Retinal pigment epithelial cell (primary cell): ENCODE measurements around the gene CIC.

ENCODE experiments used
- DNase-seq: peaks from one replicate; pipeline ENCODE4 v3.0.0-alpha.2; 2010; ENCODE audit warnings: low read depth
- H3K4me3 ChIP-seq: 2 replicates; pipeline ENCODE4 v1.5.1; 2011; ENCODE audit warnings: mild to moderate bottlenecking, low read length, control low read depth, moderate library complexity
- TF ChIP-seq, protein P1 (sequence below): conservative IDR thresholded peaks from 2 replicates; pipeline ENCODE4 v1.5.1; 2011; ENCODE audit warnings: low read depth, low read length, control low read depth, inconsistent platforms

The CIC gene

DNA sequence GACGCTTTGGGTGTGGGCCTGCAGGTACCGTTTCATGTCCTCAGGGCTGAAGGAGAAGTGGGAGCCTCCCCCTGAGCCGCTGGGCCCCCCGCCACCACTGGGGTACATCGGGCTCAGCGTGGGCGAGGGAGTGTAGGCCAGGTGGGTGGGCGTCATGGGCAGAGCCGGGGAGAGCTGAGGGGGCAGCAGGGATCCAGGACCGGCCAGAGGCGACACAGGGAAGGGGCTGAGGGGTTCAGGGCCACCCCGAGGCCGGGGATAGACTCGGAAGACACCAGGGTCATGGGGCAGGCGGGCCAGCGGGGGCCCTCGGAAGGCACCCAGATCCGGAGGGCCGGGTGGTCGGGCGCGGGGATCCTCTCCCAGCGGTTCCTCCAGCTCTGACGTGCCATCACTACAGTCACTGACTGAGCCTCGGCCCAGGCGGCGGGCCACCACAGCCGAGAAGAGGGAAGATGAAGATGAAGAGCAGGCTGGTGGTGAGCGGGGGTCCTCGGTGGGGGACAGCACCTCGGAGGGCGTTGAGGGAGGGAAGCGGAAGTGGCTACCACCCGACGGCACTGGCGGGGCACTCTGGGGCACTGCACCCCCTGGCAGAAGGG lies 19.8 kb upstream of the CIC start:
- TF ChIP-seq, protein P1, sequence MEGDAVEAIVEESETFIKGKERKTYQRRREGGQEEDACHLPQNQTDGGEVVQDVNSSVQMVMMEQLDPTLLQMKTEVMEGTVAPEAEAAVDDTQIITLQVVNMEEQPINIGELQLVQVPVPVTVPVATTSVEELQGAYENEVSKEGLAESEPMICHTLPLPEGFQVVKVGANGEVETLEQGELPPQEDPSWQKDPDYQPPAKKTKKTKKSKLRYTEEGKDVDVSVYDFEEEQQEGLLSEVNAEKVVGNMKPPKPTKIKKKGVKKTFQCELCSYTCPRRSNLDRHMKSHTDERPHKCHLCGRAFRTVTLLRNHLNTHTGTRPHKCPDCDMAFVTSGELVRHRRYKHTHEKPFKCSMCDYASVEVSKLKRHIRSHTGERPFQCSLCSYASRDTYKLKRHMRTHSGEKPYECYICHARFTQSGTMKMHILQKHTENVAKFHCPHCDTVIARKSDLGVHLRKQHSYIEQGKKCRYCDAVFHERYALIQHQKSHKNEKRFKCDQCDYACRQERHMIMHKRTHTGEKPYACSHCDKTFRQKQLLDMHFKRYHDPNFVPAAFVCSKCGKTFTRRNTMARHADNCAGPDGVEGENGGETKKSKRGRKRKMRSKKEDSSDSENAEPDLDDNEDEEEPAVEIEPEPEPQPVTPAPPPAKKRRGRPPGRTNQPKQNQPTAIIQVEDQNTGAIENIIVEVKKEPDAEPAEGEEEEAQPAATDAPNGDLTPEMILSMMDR: no peak
- DNase-seq: no peak
- H3K4me3 ChIP-seq: no peak overlapping the region

DNA sequence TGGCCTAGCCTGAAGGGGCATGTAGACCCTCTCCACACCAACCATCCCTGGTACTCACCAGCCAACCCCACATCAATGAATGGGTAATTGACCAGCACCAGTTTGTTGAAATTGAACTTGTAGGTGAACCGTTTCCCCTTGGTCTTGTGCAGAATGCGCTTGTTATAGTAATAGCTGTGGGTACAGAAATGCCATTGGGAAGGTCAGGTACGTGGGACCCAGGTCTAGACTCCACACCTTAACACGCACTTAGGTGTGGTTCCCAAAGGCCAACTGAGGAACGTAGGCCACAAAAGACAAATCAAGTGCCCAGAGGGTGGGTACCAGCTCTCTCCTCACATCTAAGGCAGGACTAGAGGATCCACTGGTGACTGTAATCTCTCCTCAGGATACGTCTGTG lies 19.3 kb upstream of the CIC start:
- H3K4me3 ChIP-seq: no peak overlapping the region
- no peak for DNase-seq
- TF ChIP-seq, protein P1: no peak

DNA sequence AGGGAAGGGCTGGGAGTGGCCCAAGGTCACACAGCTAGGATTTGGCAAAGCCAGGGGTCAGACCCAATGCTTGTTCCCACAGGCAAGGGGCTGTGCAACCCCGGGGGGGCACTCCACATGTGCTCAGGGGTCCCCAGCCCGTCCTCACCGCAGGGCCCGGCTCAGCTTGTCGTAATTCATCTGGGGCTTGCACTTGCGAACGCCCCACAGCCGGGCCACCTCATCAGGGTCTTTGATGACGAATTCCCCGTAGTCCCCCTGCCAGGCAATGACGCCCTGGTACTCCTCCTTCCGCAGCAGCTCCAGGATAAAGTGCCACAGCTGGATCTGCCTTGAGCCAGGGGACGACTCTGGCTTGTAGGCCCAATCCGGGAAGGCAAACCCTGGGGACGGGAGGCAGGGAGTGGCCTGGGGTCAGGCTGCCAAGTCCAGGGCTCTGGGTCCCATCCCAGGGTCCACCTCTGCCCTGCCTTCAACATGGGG lies 18.8 kb upstream of the CIC start:
- TF ChIP-seq, protein P1: no peak
- H3K4me3 ChIP-seq: peak overlapping the region; percentile 85
- no peak for DNase-seq

DNA sequence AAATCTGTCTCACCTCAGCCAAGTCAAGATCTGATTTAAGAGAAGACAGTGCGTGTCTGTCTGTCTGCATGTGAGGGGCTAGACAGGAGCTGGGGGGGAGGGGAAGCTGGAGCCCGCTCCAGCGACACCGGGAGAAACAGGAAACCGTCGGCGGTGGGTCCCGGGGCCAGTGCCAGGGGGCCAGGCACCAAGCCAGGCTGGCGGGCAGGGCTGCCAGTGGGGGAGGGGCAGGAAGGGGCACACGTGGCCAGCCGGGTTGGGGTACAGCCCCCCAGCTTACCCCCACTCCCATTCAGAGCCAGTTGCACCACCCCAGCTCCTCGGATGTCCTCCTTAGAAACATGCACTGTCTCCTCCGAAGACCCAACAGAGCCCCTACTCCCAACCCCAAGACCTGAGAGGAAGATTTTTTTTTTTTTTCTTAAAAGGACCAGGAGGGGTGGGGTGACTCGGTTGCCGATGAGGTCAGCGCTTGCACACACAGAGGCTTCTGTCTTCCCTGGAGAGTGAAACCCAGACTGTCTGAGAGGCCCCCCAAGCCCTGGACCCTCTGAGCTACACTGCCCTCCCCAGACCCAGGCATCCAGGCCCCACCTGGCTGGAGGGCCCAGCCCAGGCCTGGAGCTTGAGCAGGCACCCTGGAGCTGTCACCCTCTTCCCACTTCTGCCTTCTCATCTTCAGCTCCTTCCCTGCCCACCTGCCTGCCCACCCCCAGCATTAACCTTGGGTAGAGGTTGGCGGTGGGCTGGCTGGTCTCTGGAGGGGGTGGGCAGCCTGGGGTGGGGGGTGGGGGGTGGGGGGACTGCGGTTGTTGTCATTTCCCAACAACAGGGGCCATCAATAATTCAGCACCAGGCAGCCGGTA lies 18.2 kb upstream of the CIC start:
- H3K4me3 ChIP-seq: peak overlapping the region; percentile 85
- TF ChIP-seq, protein P1: no peak
- no peak for DNase-seq

DNA sequence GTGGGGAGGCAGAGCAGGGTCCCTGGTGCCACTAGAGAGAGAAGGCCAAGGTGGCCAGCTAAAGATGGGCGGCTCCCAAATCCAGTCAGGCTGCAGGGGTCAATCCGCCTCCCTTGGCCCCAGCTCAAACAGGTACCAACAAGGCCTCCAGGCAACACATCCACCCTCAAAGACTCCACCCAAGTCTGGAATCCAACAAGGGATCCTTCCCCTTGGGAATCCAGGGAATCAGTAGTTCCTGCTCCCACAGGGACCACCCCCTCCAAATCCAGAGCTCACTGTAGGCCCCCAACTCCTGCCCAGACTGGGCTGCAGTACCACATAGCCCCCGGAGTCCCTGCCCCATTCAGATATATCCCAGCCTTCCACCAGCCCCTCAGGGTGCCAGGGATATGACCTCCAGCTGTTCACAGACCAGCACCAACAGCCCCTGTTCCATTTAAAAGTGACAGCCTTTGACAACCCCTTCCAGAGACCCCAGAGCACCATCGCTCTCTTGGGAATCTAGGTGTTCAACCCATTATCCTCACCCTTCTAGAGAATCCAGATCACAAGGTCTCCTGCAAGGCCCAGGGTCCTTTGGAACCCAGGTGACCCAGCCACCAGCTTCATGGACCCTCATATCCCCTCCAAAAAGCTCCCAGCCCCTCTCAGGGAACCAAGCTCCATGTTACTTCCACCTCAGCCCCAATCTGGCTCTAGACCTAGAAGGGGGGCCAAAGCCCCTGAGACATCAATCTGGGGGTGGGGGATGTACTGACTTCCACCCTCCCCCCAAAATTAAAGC lies 17.3 kb upstream of the CIC start:
- peak overlapping the region; percentile 85 for H3K4me3 ChIP-seq
- TF ChIP-seq, protein P1: no peak
- no peak for DNase-seq

DNA sequence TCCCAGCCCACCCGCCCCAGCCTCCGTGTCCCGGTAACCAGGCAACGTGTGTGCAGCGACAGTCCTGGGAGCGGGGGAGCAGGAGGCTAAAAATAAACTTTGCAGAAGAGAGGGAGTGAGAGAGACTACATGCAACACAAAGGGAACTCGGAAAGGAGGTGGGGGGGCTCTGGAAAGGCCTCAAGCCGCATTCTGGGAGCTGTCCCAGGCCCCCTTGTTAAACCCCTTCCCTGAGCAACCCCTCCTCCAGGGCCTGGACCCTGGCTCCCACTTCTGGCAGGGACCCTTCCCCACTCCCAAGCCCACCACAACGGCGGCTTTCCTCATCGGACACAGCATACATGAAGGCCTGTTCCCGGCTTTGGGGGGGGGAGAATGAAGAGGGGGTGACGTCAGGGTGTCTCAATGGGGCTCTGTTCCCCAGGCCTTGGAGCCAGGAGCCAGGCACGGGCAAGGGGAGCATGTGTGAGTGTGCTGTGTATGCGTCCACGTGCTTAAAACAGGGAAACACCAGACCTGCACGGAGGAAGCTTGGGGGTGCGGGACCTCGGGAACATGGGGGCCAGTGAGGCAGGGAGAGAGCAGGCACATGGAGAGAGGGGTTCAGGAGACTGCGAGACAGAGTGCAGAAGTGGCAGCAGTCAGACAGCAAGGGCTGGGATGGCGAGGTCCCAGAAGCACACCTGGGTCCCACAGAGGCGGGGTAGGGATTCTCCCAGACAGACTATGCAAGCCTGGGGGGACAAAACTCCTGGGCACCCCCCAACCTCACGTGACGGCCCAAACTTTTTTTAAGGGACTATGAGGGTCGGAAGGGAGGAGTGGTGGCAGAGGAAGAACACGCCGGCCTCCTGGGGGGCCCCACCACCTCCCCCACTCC lies 16.4 kb upstream of the CIC start:
- DNase-seq: no peak
- TF ChIP-seq, protein P1: no peak
- H3K4me3 ChIP-seq: peak overlapping the region; percentile 85
